Psoas muscle (tissue), 8 donors: ENCODE measurements around the gene ACD. TPM values are rescaled to one million over a fixed set of nuclear protein-coding genes. Genes with fewer than 3 reads are reported as not detected.

ENCODE experiments used
- ATAC-seq, 4 donors: fragments of 200-7000 bp; cut with Tn5 transposase; one replicate each; pipeline ENCODE4 v1.9.1; 2020; ENCODE audit warnings: moderate library complexity in 3 of 4, mild to moderate bottlenecking in 2 of 4
- DNase-seq, 2 donors: peaks; one replicate each; pipeline ENCODE4 v3.0.0-alpha.2; 2020
- H3K27ac ChIP-seq: fragments of 200-600 bp; one replicate; pipeline ENCODE4 v1.8.0; 2022
- H3K27me3 ChIP-seq, 3 donors: fragments of 200-600 bp in 1 of 3; one replicate each; pipeline versions ENCODE4 v1.6.1 to v1.8.0; 2013 to 2022; ENCODE audit warnings: low read length in 2 of 3, mild to moderate bottlenecking in 2 of 3, moderate library complexity in 1 of 3; ENCODE audit not compliant: insufficient read depth in 3 of 3
- H3K36me3 ChIP-seq, 2 donors: fragments of 200-600 bp in 1 of 2; one replicate each; pipeline versions ENCODE4 v1.6.1 to v1.8.0; 2013 to 2022; ENCODE audit warnings: low read depth in 1 of 2, mild to moderate bottlenecking in 1 of 2, moderate library complexity in 1 of 2; ENCODE audit not compliant: insufficient read depth in 1 of 2
- H3K4me1 ChIP-seq: fragments of 200-600 bp; one replicate; pipeline ENCODE4 v1.8.0; 2022
- H3K4me3 ChIP-seq: fragments of 200-600 bp; one replicate; pipeline ENCODE4 v1.8.0; 2022; ENCODE audit warnings: mild to moderate bottlenecking
- H3K9me3 ChIP-seq: fragments of 200-600 bp; one replicate; pipeline ENCODE4 v1.8.0; 2022
- CTCF ChIP-seq: fragments of 200-600 bp; IDR thresholded peaks from one replicate; pipeline ENCODE4 v1.8.0; 2022; ENCODE audit warnings: antibody characterized with exemption
- WGBS, 3 donors: extraction: QIAGEN DNeasy Blood & Tissue Kit; methylation state at CpG; one replicate each; pipeline versions ENCODE4 v1.1.6 to v1.1.7; 2013; 5-methylcytosine and 5-hydroxymethylcytosine counted together
- intact Hi-C, 2 donors: fragments of 100-400 bp; cut with DNase I; formaldehyde crosslinking; loops; one replicate each; pipeline versions ENCODE4 v1.11.0 to v1.14.2; 2022
- polyA plus RNA-seq, 3 donors: library from polyadenylated mRNA; stranded (reverse); fragments of 200-250 nt; gene quantifications; one replicate each; pipeline ENCODE4 v1.2.3, GENCODE V29; 2013
- total RNA-seq, 4 donors: library from RNA; stranded (reverse); fragmentation: NEBNext Ultra II Directional in 2 of 4; extraction: Animal tissue kit (Norgen Biotek cat#: 25700) in 2 of 4; gene quantifications; one replicate each; pipeline versions ENCODE4 v1.2.1 to v1.2.4, GENCODE V29; 2021 to 2023
- donor health status: healthy with polysubstance abuse.
- donor health status: DM: no; HTN: no; CAD: no; lungs with moderate emphysema.
- donor health status: Bipolar disorder and iron deficiency.
- donor health status: healthy.
- donor health status: DM: yes; HTN: yes; CAD: no.
- donor health status: DM: no; HTN: no; CAD: no.
- donor health status: DM: no; HTN: no; CAD: no.
- donor health status: DM: yes; HTN: yes; CAD: no.

Gene ACD
- total and polyA plus RNA-seq, 7 donors, result 4.9 to 16.7 (median 8.9) TPM

- Histone ChIP-seq H3K27ac (peak overlapping the region; percentile 81), H3K9me3 (no peaks in the 10 kb centered on the region), H3K27me3 (no peaks in the 10 kb centered on the region), H3K4me3 (no peak overlapping the region), H3K36me3 (no peaks in the 10 kb centered on the region), H3K4me1 (peaks cover 56% of the 10 kb centered on the region)
- intact Hi-C loops, result no loop called here
- no peak for TF ChIP-seq CTCF
- WGBS, 3 donors, result 88 to 96% (median 95%) methylated on average over 4 of the region's 4 CpGs
- ATAC-seq (no peak), DNase-seq (no peak)
Observed at GRCh38 chr16:67707210-67707609, 47.1 kb upstream of the ACD start.

- H3K36me3 ChIP-seq, result no peaks in the 10 kb centered on the region
- 48 to 88% (median 69%) methylated on average over 5 of the region's 5 CpGs for WGBS, 3 donors
Observed at GRCh38 chr16:67704110-67704509, 44.0 kb upstream of the ACD start.

GRCh38 chr16:67703626-67704025 lies 43.6 kb upstream of the ACD start:
- peak overlapping the region; percentile 74 for H3K27ac ChIP-seq
- ATAC-seq, result peak in 2 of 4 donors; percentile 5 to 6

More at GRCh38 chr16:67704110-67704509, 44.0 kb upstream of the ACD start:
- Histone ChIP-seq H3K4me3 (no peak overlapping the region), H3K27me3 (no peaks in the 10 kb centered on the region), H3K9me3 (no peaks in the 10 kb centered on the region), H3K4me1 (peaks cover 54% of the 10 kb centered on the region), H3K27ac (peak overlapping the region; percentile 74)
- intact Hi-C loops, result no loop called here
- no peak for DNase-seq
- no peak for TF ChIP-seq CTCF
- peak in 2 of 4 donors; percentile 57 to 62 for ATAC-seq

GRCh38 chr16:67702130-67702529 lies 42.1 kb upstream of the ACD start:
- 62 to 93% (median 77%) methylated on average over 4 of the region's 4 CpGs for WGBS, 3 donors

More at GRCh38 chr16:67703626-67704025, 43.6 kb upstream of the ACD start:
- TF ChIP-seq CTCF, result no peak
- Histone ChIP-seq H3K36me3 (no peaks in the 10 kb centered on the region), H3K9me3 (no peaks in the 10 kb centered on the region), H3K4me3 (no peak overlapping the region), H3K27me3 (no peaks in the 10 kb centered on the region), H3K4me1 (peaks cover 51% of the 10 kb centered on the region)
- no peak for DNase-seq
- intact Hi-C loops, result no loop called here
- 54 to 68% (median 58%) methylated on average over 2 of the region's 2 CpGs for WGBS, 3 donors

More at GRCh38 chr16:67702130-67702529, 42.1 kb upstream of the ACD start:
- Histone ChIP-seq H3K4me1 (peaks cover 36% of the 10 kb centered on the region), H3K27ac (peak overlapping the region; percentile 74), H3K36me3 (no peaks in the 10 kb centered on the region), H3K4me3 (no peak overlapping the region), H3K27me3 (no peaks in the 10 kb centered on the region), H3K9me3 (no peaks in the 10 kb centered on the region)
- intact Hi-C loops, result no loop called here
- TF ChIP-seq CTCF, result no peak
- ATAC-seq (peak; percentile 38 to 68 (median 56)), DNase-seq (no peak)
